GM18517 (cell line): ENCODE measurements around the gene SLC16A5.
"Not testable (repeated sequence)": the region's sequence is repeated elsewhere in the genome, so short reads cannot be mapped to it uniquely, and the experiment has no call there.

Experiments used
- ATAC-seq: cut with Tn5 transposase; IDR thresholded peaks from one replicate; pipeline ENCODE4 v1.9.1; 2021; ENCODE audit warnings: mild to moderate bottlenecking, moderate library complexity; ENCODE audit not compliant: unreplicated experiment

Gene SLC16A5

DNA sequence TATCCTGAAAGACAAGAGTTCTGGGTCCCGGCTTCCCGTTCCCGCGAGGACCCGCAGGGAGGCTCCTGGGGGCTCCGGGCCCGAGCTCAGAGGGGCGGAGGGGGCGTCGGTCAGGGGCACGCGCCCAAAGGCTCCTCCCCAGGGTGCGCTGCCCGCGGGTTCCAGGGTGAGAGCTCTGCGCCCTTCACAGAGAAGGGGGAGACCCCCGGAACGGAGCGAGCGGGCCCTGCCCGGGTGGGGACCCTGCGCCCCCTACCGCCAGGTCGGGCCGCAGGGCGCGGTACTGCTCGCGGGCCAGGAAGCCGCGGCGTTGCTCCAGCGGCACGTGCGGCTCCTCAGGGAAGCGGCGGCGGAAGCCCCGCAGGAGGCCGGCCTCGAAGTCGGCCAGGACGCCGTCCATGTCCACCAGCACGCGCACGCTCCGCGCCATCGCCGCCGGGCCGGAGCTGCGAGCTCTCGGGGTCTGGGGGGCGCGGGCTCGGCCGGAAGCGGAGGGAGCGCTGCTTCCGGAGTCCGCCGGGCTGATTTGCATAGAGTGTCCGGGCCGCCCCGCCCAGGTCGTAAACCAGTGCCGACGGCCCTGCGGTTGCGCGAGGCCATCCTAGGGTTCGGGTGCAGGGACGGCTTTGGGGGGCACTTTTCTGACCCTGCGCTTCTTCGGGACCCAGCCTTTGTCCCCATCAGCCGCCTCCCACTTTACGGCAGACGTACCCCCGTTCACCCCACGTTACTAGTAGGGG, 43.7 kb downstream of the SLC16A5 start, which contains the start of gene NT5C:
NT5C (minus strand) TSS at position 465 of the 740 bp plus-strand sequence; CDS start at position 430, 35 bp downstream.
- ATAC-seq: peak; percentile 85

DNA sequence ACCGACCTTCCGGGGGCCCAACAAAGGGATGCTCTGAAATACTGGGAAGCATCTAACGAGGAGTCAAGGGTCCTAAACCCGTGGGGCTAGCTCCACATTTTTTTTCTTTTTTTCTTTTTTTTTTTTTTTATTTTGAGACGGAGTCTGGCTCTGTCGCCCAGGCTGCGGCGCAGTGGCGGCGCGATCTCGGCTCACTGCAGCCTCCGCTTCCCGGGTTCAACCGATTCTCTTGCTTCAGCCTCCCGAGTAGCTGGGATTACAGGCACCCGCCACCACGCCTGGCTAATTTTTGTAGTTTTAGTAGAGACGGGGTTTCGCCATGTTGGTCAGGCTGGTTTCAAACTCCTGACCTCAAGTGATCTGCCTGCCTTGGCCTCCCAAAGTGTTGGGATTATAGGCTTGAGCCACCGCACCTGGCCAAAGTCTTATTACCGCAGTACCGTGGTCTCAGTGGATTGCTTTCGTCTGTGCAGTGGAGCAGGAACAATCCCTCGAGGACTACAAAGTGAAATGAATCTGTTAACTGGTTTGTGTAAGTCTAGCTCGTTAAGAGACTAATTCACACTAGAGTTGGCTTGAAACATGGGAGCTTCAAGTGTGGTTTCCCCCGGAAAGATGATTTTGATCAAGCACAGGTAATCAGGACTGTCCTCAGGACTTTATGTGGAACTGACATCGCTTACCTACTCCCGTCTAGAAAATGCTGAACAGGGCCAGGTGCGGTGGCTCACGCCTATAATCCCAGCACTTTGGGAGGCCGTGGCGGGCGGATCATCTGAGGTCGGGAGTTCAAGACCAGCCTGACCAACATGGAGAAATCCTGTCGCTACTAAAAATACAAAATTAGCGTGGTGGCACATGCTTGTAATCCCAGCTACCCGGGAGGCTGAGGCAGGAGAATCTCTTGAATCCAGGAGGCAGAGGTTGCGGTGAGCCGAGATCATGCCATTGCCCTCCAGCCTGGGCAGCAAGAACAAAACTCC, 44.6 kb downstream of the SLC16A5 start:
- ATAC-seq: not testable (repeated sequence)

DNA sequence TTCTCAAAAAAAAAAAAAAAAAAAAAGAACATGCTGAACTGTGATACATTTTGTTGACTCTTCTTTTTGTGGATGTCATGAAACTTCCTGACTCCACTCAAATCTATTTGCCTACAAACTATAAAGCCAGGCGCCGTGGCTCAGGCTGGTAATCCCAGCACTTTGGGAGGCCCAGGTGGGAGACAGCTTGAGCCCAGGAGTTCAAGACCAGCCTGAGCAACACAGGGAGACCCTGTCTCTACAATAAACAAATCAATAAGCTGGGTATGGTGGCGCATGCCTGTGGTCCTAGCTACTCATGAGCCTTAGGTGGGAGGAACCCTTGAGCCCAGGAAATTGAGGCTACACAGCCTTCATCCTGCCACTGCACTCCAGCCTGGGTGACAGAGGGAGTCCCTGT, 45.2 kb downstream of the SLC16A5 start:
- ATAC-seq: no peak

DNA sequence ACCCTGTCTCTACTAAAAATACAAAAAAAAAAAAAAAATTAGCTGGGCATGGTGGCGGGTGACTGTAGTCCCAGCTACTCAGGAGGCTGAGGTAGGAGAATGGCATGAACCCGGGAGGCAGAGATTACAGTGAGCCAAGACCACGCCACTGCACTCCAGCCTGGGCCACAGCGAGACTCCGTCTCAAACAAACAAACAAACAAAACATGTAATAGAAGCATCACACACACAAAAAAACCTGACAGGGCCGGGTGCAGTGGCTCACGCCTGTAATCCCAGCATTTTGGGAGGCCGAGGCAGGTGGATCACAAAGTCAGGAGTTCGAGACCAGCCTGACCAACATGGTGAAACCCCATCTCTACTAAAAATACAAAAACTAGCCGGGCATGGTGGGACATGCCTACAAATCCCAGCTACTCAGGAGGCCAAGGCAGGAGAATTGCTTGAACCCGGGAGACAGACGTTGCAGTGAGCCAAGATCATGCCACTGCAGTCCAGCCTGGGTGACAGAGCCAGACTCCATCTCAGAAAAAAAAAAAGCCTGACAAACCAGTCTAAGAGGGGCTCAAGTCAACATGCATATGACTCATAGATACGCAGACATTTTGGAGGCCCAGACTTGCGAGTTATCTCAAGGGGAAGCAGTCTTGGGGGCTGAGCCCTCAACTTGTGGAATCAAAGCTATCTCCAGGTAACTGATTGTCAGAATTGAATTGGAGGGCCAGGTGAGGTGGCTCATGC, 46.0 kb downstream of the SLC16A5 start:
- ATAC-seq: not testable (repeated sequence)

DNA sequence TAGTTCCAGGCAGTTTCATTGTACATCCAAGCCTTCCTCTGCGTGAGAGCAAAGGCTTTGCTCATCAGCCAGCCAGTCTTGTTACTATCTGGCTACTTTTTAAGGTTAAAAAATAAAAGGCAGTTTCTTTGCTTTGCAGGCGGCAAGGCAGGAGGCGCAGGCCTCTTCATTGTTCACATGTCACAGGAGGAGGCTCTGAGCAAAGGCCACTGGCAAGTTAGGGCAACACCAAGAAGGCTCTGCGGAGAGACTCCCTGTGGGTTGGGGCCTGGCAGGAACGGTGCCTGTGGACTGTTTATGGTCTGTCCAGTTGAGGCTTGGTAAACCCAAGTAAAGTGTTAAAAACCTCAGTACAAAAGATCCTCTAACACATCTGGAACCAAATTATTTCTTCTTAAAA, 47.7 kb downstream of the SLC16A5 start:
- ATAC-seq: no peak

DNA sequence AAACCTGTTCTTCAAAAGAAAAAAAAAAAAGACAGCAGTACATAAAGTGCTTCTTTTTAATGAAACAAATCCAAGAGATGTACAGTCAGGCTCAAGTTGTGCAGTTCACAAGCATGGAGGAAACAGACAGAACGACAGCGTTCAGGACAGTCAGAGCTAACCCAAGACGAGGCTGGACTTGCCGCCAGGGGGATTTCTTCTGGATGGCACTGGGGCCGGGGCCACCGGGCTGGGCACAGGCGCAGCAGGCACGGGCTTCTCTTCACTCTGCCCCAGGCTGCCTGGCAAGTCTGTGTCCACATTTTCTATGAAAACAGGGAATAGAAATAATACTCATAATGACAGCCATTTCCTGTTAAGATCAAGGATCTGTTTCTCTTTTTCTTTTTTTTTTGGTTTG, 48.2 kb downstream of the SLC16A5 start:
- no peak for ATAC-seq

DNA sequence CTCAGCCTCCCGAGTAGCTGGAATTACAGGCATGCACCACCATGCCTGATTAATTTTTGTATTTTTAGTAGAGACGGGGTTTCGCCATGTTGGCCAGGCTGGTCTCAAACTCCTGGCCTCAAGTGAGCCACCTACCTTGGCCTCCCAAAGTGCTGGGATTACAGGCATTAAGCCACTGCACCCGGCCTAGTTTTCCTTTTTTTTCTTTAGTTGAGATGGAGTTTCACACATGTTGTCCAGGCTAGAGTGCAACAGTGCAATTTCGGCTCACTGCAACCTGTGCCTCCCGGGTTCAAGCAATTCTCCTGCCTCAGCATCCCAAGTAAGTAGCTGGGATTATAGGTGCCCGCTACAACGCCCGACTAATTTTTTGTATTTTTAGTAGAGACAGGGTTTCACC, 50.0 kb downstream of the SLC16A5 start:
- ATAC-seq: not testable (repeated sequence)

DNA sequence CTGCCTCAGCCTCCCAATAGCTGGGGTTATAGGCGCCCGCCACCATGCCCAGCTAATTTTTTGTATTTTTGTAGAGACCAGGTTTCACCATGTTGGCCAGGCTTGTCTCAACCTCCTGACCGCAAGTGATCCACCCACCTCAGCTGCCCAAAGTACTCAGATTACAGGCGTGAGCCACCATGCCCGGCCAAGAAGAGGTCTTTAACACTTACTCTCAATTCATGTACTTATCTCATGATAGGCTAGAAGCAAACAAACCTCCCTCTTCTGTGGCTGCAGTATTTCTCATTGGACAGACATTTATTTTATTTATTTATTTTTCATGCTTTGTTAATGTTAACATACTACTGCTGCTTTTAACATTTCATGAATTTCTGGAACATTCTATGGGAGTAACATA, 50.8 kb downstream of the SLC16A5 start:
- no peak for ATAC-seq

DNA sequence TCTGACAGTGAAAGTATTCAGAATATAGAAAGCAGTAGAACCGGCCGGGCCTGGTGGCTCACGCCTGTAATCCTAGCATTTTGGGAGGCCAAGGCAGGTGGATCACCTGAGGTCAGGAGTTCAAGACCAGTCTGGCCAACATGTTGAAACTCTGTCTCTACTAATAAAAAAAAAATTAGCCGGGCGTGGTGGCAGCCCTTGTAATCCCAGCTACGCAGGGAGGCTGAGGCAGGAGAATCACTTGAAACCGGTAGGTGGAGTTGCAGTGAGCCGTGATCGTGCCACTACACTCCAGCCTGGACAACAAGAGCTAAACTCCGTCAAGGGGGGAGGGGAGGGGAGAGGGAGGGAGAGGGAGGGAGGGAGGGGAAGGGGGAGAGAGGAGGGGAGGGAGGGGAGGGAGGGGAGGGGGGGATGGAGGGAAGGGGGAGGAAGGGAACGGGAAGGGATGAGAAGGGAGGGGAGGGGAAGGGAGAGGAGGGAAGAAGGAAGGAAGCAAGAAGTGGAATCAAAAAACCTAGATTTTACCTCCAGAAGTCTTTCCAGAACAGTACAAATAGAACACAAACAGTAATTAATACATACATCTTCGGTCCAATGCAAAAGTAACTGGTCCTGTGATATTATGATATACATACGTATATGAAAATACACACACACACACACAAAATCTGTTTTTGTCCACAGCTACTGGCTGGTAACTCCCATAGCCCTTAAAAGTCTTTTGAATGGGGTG, 54.6 kb downstream of the SLC16A5 start:
- no peak for ATAC-seq

DNA sequence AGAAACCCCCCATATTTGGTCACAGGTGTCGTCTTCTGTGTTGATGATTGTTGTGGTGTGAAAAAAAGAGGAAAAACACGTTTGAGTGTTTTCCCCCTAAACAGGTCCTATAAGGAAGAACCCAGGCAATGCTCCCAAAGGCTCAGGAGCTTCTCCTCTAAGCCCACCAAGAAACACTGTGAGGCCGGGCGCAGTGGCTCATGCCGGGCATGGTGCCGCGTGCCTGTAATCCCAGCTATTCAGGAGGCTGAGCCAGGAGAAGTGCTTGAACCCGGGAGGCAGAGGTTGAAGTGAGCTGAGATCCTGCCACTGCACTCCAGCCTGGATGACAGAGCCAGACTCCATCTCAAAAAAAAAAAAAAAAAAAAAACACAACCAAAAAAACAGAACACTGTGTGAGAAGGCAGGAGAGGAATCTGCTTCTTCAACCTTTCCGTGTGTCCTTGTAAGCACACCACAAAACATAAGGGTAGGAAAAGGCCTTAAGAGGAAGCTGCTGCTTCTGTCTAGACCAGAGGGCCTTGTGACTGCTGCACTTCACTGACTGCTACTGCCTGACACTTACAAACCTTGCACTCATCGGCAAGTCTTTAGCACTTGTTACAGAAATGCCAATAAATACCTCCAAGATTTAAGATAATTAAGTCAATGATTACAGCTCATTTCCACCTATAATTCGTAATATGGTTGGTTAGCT, 57.2 kb downstream of the SLC16A5 start:
- ATAC-seq: no peak

DNA sequence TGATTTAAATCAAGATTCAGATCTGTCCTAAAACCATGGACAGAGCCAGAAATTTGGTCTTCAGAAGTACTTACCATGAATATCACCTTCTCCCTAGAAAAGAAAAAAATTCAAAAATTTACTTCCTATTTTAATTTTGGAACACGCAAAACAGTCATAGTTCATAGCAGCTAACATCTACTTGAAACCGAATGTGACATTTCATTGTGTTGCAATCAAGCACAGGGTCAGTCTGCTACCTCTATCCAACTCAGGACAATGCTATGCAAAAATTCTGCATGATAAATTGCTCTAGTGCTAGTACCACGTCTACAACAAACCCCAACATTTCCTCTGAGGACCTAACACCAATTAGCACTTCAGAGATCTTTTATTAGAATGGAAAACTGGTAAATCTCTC, 58.8 kb downstream of the SLC16A5 start:
- no peak for ATAC-seq

DNA sequence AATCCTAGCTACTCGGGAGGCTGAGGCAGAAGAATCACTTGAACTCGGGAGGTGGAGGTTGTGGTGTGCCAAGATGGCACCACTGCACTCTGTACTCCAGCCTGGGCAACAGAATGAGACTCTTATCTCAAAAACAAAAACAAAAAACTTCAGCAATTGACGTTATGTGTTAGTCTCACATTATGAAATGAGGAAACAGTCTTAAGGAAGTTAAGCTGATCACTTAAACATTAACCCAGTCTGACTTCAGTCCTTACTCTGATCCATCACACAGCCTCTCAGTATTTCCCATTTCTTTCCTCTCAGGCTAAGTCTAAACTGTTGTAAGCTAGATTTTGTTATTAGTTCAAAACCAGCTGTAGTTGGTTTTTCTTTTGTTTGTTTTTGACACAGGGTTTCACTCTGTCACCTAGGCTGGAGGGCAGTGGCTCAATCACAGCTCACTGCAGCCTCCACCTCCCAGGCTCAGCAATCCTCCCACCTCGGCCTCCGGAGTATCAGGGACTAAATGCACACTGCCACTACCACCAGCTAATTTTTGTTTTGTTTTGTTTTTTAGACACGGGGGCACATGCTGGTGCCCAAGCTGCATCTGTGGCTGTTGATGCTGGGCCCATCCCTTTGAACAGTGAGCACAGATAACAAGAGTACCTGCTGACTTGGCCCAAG, 60.3 kb downstream of the SLC16A5 start:
- no peak for ATAC-seq

DNA sequence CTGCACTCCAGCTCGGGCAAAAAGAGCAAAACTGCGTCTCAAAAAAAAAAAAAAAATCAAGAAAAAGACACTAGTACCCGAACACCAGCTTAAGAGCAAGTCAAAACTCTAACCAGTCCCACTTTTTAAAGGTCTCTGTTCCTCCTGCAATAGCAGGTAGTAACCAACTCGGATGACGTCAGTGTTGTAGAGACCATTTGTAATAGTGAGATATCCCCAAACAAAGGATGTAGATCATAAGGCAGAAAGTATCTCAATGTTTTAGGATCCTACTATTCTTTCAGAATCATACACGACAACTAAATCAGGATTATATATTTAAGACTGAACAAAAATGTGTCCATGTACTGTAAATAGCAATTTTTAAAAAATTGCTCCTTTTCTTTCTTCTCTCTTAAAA, 64.2 kb downstream of the SLC16A5 start:
- no peak for ATAC-seq

DNA sequence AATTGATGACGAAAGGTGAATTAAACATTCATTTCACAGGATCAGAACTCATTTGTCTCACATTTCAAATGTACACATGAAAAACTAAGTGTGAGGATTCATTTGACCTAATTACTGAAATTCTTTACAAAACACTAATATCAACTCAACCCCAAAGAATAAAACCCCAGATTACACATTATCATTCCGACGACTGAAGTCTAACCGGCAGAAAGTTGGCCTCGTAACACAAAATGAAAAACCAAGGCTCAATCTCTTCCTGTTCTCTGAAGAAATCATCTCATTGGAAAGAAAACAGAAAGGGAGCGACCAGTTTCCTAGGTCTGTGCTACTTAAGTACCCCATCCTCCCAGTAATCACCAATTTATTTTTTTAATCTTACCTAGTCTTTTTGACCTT, 64.8 kb downstream of the SLC16A5 start:
- no peak for ATAC-seq

DNA sequence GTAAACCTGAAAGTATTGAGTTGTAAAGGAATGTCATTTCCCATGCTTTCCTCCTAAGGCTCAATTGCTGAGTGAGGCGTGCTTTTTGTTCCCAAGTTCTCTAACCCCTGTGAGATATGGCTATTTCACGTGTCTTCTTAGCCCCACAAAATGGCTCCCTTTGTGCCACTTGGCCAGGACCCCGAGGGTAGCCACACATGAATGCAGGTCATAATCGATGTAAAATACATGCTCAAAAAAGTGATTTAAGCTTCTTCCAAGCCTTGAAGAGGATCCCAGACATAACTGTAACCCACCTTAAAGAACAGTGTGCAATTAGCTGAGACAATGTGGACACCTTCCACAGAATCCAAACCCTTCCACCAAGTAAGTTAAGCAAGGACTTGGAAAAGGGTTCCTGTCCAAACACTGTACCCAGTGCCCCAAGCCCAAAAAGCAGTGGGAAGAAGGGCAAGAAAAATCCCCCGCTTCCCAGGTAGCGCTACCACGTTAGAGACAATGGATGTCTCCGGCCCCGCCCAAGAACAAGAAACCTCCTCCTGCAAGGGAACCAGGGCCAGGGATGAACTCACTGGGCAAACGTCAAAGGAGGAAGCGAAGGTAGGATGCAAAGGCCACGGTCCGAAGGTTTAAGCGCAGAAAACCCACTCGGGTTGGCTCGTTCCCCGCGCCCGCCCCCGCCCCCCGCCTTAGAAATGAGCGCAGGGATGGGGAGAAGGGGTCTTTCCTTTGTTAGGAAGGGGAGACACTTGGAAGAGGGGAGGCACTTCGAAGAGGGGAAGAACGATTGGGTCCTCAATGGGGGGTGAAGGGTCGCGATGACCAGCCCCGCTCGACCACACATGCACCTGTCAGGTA, 65.4 kb downstream of the SLC16A5 start:
- ATAC-seq: no peak

DNA sequence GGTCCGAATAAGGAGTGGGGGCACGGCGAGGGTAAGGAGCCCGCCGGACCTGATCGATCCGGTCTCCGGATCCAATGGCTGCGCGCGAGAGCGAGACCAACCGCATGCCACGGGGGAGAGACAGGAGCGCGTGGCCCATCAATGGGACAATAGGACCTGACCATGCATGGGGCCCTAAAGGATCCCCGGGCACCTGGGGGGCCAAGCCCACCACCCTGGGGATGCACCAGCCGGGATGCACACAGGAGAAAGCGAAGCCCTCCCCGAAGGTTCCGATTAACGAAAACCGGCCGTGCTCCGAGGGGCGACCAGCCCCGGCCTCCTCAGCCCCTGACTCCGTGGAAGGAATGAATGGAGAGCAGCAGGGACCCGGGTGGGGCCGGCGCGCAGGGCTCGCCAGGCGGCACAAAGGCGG, 66.0 kb downstream of the SLC16A5 start:
- peak; percentile 6 for ATAC-seq

DNA sequence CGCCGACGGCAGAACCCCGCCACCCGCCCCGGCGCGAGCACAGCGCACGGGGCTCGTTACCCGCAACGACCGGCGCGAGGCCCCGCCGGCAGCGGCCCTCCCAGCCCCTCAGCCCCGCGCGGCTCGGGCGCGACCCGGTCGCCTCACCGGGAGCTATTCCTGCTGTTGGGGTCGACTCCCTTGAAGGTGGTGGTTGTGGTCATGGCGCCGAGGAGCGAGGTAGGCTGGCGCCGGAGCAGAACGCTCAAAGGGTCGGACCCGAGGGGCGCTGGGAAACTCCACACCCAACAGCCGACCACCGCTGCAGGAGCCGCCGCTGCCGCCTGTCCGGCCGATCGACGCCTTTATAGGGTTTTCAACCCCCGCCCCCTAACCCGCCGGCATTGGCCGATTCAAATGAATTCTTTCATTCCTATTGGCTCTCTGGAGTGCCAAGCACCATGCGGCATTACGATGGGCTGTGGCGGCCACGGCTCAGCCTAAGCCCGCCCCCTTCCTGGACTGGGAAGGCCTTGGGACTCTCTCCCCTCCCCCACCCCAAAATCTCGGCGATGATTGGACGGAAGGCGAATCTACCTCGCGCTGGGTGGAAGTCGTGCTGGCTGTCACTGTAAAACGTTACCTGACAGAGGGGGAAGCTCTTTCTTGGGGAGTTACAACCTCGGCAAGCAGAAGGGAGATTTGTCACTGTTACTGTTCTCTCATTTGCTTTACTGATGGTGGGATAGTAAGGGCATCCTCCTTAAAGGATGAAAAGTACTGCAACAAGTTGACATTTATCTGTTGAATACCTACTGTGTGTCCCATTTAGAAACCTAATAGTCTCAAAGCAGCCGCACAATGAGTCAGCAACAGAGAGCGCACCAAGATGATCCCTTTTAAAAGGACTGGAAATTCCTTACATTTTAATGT, 66.7 kb downstream of the SLC16A5 start, which contains the start of gene JPT1:
JPT1 (minus strand) TSS at position 318 of the 912 bp plus-strand sequence; CDS start at position 203, 115 bp downstream.
- peak; percentile 90 for ATAC-seq
